Globus pallidus (tissue), 1 donor: ENCODE measurements around the gene ALOX15.
A peak's percentile ranks its signal among the peaks of the same experiment; 100 is the strongest.
"Not testable (repeated sequence)": the region's sequence is repeated elsewhere in the genome, so short reads cannot be mapped to it uniquely, and the experiment has no call there.

ENCODE experiments used
- DNase-seq: peaks from one replicate; pipeline ENCODE4 v3.0.0-alpha.2; 2015; ENCODE audit warnings: low spot score

Gene ALOX15

GRCh38 chr17:4655933-4656332 lies 14.5 kb upstream of the ALOX15 start:
- not testable (repeated sequence) for DNase-seq

GRCh38 chr17:4652997-4653396 lies 11.5 kb upstream of the ALOX15 start:
- DNase-seq: no peak

GRCh38 chr17:4648741-4649140 lies 7.3 kb upstream of the ALOX15 start:
- peak; percentile 19 for DNase-seq

DNA sequence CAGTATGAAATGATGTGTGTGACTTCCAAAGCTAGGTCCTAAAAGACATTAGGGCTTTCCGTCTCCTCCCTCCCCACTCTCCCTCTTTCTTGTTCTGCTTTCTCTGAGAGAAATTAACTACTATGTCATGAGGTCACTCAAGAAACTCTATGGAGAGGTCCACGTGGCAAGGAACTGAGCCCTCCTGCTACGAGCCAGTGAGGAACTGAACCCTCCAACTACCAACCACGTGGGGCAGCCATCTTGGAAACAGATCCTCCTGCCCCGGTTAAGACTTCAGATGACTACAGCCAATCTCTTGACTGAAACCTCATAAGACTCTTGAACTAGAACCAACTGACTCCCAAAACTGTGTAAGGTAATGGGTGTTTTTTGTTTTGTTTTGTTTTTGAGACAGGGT lies 4.2 kb upstream of the ALOX15 start:
- DNase-seq: peak; percentile 30

- no peak for DNase-seq
Observed at GRCh38 chr17:4643676-4644075, 2.2 kb upstream of the ALOX15 start.

DNA sequence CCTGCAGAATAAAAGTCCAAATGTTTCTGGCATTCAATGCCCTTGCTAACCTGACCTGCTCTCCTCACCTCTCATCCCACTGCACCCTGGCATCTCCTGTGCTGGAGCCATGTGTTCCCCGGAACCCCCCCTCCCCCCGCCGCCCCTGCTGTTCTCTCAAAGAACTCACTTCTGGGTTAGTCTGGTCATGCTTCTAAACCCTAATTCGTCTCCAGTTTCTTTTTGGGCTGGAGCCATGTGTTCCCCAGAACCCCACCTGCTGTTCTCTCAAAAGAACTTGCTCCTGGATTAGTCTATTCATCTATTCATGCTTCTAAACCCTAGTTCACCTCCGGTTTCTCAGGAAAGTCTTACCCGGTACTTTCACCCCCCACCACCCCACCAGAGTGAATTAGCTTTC lies 808 bp upstream of the ALOX15 start:
- DNase-seq: no peak

DNA sequence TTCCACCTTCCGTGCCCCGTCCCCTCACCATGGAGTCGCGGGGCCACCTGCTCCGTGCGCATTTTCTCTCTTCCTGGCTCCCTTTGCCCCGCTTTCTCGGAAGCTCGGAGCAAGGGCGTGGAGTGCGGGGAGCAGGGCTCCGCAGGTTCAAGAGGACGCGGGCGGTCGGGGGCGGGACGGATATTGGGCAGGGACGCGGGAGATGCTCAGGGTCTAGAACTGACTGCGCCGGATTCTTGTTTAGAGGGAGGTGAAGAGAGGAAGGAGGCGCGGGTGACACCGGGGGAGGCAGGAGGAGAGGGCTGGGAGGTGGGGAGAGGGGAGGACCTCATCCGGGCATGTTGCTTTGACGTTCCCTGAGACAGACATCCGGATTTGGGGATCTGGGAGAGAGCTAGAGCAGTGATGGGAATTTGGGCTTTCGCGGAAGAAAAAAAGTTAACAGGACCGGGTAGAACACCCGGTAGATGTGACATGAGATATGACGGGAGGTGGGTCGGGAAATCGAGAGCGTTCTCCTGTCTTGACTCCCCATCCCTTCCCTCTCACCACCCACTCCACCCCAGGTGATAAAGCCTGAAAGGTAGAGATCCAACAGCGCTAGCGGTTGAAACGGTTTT lies 799 bp downstream of the ALOX15 start:
- not testable (repeated sequence) for DNase-seq

- not testable (repeated sequence) for DNase-seq
Observed at GRCh38 chr17:4639301-4640059, 2.0 kb downstream of the ALOX15 start.

DNA sequence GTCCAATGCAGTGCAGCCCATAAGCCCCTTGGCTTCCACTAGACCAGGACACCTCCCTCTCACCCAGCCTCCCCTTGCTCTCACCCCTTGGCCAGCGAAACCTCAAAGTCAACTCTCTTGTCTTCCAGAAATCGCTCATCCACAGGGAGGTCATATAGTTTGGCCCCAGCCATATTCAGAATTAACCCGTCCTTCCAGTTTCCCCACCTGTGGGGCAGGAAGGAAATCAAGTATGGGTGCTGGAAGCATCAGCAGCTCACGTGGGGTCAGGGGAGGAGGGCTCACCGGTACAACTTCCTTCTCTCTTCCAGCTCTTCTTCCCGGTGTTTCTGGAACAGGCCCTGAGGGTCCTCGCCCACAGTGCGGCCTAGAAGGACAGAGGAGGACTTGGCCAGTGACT lies 2.7 kb downstream of the ALOX15 start:
- DNase-seq: not testable (repeated sequence)

DNA sequence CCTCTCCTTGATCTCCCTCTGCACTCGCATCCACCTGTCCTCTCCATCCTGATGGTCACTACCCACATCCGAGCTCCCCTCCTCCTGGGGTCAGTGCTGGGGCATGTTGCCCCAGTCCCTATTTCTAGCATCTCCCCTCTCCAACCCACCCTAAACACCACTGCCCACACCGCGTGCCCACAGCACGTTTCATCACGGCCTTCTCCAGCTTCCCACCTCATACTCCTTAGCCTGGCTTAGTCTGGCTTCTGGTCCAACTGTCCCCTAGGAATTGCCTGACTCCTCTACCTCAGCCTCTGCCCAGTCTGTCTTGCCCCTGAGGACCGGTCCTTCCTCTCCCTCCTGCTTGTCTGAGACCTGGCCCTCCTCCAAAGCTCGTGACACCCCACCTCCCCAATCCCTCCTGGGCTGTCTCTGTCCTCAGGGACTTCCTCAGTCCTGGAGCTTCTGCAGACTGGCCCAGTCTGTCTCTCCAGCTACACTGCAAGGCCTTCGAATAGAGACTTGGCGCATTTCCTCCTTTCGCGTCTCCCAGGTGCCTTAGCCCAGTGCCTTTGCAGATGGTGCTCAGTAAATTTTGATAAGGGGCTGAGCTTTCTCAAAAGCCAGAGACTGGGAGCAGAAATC lies 4.9 kb downstream of the ALOX15 start:
- DNase-seq: no peak

GRCh38 chr17:4635823-4636375 lies 5.6 kb downstream of the ALOX15 start:
- DNase-seq: peak; percentile 33

DNA sequence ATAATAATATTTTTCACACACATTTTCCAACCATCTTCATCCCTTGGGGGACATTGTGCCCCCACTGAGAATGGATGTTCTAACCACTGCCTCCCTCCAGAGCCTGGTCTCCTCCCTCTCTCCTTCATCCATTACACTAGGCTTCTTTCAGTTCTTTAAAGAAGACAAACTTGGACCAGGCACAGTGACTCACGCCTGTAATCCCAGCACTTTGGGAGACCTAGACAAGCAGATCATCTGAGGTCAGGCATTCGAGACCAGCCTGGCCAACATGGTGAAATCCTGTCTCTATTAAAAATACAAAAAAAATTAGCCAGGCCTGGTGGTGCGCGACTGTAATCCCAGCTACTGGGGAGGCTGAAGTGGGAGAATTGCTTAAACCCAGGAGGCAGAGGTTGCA lies 6.5 kb downstream of the ALOX15 start:
- no peak for DNase-seq

DNA sequence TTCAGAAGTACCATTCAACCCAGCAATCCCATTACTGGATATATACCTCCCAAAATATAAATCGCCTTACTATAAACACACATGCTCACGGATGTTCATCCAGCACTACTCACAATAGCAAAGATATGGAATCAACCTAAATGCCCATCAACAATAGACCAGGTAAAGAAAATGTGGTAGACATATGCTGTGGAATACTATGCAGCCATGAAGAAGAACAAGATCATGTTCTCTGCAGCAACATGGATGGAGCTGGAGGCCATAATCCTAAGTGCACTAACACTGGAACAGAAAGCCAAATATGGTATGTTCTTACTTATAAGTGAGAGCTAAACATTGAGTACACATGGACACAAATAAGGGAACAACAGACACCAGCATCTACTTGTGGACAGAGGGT lies 7.8 kb downstream of the ALOX15 start:
- DNase-seq: no peak

DNA sequence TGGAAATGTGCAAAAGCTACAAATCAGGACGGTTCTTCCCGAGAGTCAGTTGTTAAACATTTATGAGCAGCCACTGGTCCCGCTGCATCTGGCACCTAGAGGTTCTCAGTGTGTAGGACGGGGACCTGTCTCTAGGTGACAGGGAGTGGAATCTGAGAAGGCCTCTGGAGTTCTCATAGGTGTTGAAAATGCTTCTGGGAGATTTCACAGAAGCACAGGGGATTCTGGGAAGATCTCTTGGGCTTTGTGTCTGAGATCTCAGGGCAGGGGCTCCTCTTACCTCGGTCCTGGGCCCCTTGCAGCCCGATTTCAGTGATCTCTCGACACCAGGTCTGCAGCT lies 8.9 kb downstream of the ALOX15 start:
- no peak for DNase-seq

DNA sequence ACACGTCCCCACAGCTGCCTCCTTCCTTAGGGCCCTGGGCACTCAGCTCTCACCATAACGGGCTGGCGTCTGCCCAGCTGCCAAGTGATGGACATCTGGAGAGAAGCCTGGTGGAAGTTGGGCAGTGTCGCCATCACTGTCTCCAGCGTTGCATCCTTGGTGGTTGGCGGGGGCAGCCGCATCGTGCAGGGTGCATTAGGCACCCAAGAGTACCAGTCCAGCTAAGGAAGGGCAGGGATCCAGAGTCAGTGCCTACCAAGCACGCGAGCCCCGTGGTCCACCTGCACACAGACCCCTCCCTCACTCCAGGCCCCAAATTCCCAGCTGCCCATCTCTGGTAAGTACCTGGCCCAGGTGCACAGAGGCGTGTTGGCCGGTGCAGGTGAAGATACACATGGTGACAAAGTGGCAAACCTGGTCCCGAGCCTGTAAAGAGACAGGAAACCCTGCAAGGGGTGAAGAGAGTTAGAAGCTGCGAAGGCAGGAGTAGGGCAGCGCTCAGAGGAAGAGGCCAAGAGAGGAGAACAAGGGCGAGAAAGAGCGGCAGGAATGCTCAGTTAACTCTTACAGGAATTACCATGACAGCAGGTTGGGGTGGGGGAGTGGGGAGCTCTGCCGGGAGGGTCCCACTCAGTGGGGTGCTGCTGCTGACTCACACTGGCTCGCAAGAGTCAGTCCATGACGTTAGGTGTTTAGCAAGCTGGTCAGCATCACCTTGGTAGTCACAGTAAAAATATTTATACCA lies 9.5 kb downstream of the ALOX15 start:
- DNase-seq: no peak

- no peak for DNase-seq
Observed at GRCh38 chr17:4631431-4631830, 10.0 kb downstream of the ALOX15 start.

DNA sequence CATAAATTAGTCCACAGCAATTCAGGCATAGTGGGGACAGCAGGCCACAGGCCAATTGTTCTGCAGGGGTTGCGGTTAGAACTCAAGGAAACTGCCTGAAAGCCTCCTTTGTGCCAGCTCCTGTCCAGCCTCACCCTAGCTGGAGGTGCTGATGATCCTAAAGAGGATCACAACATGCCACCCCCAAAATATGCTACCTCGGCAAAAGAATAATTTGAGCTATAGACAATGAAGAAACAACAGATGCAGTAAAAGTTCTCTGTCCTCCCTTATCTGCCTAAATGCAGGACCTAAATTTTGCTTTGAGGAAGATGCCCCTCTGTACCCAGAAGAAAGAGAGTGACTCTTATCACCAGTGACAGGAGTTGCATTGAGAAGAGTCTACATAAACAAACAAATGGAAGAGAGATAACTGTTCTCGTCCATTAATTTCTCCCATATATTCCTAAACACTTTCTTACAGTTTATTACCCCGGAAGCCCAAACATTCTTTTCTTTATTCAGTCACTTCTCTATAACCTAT lies 14.7 kb downstream of the ALOX15 start:
- no peak for DNase-seq

- no peak for DNase-seq
Observed at GRCh38 chr17:4625181-4625617, 16.3 kb downstream of the ALOX15 start.

GRCh38 chr17:4624451-4624911 lies 17.0 kb downstream of the ALOX15 start:
- not testable (repeated sequence) for DNase-seq

DNA sequence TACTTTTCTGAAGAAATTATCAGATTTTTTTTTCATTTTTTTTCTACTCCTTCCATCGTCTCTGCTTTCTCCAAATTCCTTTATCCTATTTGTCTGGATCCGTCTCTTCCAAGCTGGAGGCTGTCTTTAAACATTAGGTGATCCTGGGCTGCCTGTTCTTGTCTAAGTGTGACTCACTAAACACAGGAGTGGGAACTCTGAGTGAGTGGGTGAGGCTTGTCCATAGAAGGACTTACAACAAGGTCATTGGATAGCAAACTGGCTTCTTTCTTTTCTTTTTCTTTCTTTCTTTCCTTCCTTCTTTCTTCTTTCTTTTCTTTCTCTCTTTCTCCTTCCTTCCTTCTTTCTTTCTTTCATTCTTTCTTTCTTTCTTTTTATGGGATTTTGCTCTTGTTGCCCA lies 18.2 kb downstream of the ALOX15 start:
- no peak for DNase-seq

- DNase-seq: no peak
Observed at GRCh38 chr17:4622375-4622774, 19.1 kb downstream of the ALOX15 start.

DNA sequence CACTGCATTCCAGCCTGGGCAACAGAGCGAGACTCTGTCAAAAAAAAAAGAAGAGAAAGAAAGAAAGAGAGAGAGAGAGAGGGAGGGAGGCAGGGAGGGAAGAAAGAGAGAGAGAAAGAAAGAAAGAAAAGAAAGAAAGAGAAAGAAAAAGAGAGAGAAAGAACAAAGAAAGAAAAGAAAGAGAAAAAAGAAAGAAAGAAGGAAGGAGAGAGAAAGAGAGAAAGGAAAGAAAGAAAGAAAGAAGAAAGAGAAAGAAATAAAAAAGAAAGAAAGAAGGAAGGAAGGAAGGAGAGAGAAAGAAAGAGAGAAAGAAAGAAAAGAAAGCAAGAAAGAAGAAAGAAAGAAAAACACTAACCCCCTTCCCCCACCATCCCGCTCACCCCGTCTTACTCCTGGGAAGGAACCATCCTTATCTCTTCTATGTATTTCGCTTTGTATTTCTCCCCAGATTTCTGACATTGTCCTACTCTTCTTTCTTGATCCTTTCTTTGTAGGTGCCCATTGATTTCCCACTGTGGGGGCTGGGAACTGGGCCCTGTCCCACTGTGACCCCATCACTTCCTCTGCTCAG lies 20.9 kb downstream of the ALOX15 start:
- no peak for DNase-seq
